ENCODE data around the gene LZIC. TPM values are rescaled to one million over a fixed set of nuclear protein-coding genes. Genes with fewer than 3 reads are reported as not detected.

Gene LZIC
- total and polyA plus RNA-seq, 2 of the 13 experiments (the other 11 are each of a cell fraction or from before 2014, with no cell fraction given) = 25.2 to 71.8 TPM

DNA sequence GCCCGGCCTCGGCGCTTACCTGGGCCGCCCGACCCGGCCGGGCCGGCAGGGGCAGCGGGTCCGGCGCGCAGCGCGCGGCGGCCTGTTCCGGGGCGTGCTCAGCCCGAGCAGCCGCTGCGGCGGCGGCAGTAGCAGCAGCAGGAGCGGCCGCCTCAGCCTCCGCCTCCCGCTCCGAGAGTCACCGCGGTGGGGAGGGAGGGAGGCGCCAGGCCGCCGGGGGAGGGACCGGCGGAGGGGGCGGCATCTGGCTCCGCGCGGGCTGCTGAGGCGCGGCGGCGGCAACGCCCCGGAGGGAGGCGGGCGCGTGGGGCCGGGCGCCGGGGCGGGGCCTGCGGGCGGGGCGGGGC lies 33.1 kb downstream of the LZIC start, which contains the start of gene CTNNBIP1 (continued):
- TF ChIP-seq, protein P1, sequence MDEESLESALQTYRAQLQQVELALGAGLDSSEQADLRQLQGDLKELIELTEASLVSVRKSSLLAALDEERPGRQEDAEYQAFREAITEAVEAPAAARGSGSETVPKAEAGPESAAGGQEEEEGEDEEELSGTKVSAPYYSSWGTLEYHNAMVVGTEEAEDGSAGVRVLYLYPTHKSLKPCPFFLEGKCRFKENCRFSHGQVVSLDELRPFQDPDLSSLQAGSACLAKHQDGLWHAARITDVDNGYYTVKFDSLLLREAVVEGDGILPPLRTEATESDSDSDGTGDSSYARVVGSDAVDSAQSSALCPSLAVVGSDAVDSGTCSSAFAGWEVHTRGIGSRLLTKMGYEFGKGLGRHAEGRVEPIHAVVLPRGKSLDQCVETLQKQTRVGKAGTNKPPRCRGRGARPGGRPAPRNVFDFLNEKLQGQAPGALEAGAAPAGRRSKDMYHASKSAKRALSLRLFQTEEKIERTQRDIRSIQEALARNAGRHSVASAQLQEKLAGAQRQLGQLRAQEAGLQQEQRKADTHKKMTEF (CRISPR knock-in tag; IDR thresholded peaks at IDR 0.05) = no peak
- TF ChIP-seq, protein P2, sequence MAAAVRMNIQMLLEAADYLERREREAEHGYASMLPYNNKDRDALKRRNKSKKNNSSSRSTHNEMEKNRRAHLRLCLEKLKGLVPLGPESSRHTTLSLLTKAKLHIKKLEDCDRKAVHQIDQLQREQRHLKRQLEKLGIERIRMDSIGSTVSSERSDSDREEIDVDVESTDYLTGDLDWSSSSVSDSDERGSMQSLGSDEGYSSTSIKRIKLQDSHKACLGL (CRISPR knock-in tag; IDR thresholded peaks at IDR 0.05) = no peak
- TF ChIP-seq, protein P3, sequence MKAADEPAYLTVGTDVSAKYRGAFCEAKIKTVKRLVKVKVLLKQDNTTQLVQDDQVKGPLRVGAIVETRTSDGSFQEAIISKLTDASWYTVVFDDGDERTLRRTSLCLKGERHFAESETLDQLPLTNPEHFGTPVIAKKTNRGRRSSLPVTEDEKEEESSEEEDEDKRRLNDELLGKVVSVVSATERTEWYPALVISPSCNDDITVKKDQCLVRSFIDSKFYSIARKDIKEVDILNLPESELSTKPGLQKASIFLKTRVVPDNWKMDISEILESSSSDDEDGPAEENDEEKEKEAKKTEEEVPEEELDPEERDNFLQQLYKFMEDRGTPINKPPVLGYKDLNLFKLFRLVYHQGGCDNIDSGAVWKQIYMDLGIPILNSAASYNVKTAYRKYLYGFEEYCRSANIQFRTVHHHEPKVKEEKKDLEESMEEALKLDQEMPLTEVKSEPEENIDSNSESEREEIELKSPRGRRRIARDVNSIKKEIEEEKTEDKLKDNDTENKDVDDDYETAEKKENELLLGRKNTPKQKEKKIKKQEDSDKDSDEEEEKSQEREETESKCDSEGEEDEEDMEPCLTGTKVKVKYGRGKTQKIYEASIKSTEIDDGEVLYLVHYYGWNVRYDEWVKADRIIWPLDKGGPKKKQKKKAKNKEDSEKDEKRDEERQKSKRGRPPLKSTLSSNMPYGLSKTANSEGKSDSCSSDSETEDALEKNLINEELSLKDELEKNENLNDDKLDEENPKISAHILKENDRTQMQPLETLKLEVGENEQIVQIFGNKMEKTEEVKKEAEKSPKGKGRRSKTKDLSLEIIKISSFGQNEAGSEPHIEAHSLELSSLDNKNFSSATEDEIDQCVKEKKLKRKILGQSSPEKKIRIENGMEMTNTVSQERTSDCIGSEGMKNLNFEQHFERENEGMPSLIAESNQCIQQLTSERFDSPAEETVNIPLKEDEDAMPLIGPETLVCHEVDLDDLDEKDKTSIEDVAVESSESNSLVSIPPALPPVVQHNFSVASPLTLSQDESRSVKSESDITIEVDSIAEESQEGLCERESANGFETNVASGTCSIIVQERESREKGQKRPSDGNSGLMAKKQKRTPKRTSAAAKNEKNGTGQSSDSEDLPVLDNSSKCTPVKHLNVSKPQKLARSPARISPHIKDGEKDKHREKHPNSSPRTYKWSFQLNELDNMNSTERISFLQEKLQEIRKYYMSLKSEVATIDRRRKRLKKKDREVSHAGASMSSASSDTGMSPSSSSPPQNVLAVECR (CRISPR knock-in tag; IDR thresholded peaks at IDR 0.05; ENCODE audit: borderline replicate concordance) = peak; percentile 11; the same call in 1 of the 2 replicates
- TF ChIP-seq, protein P4, sequence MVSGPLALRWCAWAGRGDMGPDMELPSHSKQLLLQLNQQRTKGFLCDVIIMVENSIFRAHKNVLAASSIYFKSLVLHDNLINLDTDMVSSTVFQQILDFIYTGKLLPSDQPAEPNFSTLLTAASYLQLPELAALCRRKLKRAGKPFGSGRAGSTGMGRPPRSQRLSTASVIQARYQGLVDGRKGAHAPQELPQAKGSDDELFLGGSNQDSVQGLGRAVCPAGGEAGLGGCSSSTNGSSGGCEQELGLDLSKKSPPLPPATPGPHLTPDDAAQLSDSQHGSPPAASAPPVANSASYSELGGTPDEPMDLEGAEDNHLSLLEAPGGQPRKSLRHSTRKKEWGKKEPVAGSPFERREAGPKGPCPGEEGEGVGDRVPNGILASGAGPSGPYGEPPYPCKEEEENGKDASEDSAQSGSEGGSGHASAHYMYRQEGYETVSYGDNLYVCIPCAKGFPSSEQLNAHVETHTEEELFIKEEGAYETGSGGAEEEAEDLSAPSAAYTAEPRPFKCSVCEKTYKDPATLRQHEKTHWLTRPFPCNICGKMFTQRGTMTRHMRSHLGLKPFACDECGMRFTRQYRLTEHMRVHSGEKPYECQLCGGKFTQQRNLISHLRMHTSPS (CRISPR knock-in tag; IDR thresholded peaks at IDR 0.05; ENCODE audit: low read depth) = 0 out of 2 replicates have a peak, but pooled peaks have one; percentile 2
